Measurements from ENCODE around the gene WFIKKN1.

GRCh38 chr16:625117-625976 lies 5.4 kb upstream of the WFIKKN1 start:
- TF ChIP-seq, protein P1, sequence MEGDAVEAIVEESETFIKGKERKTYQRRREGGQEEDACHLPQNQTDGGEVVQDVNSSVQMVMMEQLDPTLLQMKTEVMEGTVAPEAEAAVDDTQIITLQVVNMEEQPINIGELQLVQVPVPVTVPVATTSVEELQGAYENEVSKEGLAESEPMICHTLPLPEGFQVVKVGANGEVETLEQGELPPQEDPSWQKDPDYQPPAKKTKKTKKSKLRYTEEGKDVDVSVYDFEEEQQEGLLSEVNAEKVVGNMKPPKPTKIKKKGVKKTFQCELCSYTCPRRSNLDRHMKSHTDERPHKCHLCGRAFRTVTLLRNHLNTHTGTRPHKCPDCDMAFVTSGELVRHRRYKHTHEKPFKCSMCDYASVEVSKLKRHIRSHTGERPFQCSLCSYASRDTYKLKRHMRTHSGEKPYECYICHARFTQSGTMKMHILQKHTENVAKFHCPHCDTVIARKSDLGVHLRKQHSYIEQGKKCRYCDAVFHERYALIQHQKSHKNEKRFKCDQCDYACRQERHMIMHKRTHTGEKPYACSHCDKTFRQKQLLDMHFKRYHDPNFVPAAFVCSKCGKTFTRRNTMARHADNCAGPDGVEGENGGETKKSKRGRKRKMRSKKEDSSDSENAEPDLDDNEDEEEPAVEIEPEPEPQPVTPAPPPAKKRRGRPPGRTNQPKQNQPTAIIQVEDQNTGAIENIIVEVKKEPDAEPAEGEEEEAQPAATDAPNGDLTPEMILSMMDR (IDR thresholded peaks at IDR 0.05; ENCODE audit: insufficient read depth, low read depth, low read length): no peak
- no peak for TF ChIP-seq EZH2 (IDR thresholded peaks at IDR 0.05; ENCODE audit: insufficient read depth, low read length)
